PC-3 (cell line): ENCODE data around the gene ALG2. TPM values are rescaled to one million over a fixed set of nuclear protein-coding genes. Genes with fewer than 3 reads are reported as not detected.
"Not testable (repeated sequence)": the region's sequence is repeated elsewhere in the genome, so short reads cannot be mapped to it uniquely, and the experiment has no call there.

Source experiments
- ATAC-seq: fragments of 200-7000 bp; cut with Tn5 transposase; 2 replicates; pipeline ENCODE4 v1.9.1; 2020; ENCODE audit warnings: mild to moderate bottlenecking, moderate library complexity
- BruUV-seq: library from RNA; stranded (reverse); fragments of 400-500 nt; replicated peaks from 2 replicates; lab custom pipeline; 2021; lab: Mats Ljungman, UMichigan
- CTCF ChIA-PET: fragments of 300-600 bp; sonication (Branson Sonifier 250); formaldehyde crosslinking; loops from one replicate; lab custom pipeline; 2022; ENCODE audit warnings: antibody characterized with exemption; lab: Charles Lee
- POLR2A ChIA-PET: fragments of 300-600 bp; sonication (Branson Sonifier 250); formaldehyde crosslinking; loops from one replicate; lab custom pipeline; 2022; ENCODE audit warnings: antibody characterized with exemption; ENCODE audit not compliant: unreplicated experiment; lab: Charles Lee
- DNase-seq: peaks from one replicate; pipeline ENCODE4 v3.0.0-alpha.2; 2015
- H2AFZ ChIP-seq: fragments of 300-600 bp; sonication (generic); 2 replicates; pipeline ENCODE4 v1.6.0; 2016; ENCODE audit warnings: antibody characterized with exemption, low read length
- H3F3A ChIP-seq: fragments of 300-600 bp; sonication (generic); one replicate; pipeline ENCODE4 v1.6.0; 2017; ENCODE audit warnings: antibody characterized with exemption, low read length, control low read depth, mild to moderate bottlenecking; ENCODE audit not compliant: unreplicated experiment
- H3K27ac ChIP-seq: fragments of 300-600 bp; sonication (generic); 2 replicates; pipeline ENCODE4 v1.5.1; 2016; ENCODE audit warnings: mild to moderate bottlenecking, low read length
- H3K27me3 ChIP-seq: fragments of 300-600 bp; sonication (generic); 2 replicates; pipeline ENCODE4 v1.6.1; 2016; ENCODE audit warnings: low read length, mixed read lengths
- H3K36me3 ChIP-seq: fragments of 300-600 bp; sonication (generic); 2 replicates; pipeline ENCODE4 v1.6.1; 2016; ENCODE audit warnings: low read depth, mixed run types, low read length, mixed read lengths
- H3K4me1 ChIP-seq: fragments of 300-600 bp; sonication (generic); 2 replicates; pipeline ENCODE4 v1.5.1; 2016; ENCODE audit warnings: low read length; ENCODE audit not compliant: insufficient read depth
- H3K4me2 ChIP-seq: fragments of 300-600 bp; sonication (generic); 2 replicates; pipeline ENCODE4 v1.6.0; 2016; ENCODE audit warnings: low read length
- H3K4me3 ChIP-seq: fragments of 300-600 bp; sonication (generic); 2 replicates; pipeline ENCODE4 v1.5.1; 2016; ENCODE audit warnings: mild to moderate bottlenecking, low read length, mixed read lengths
- H3K79me2 ChIP-seq: fragments of 300-600 bp; sonication (generic); 2 replicates; pipeline ENCODE4 v1.6.1; 2017; ENCODE audit warnings: low read length, mixed read lengths
- H3K9ac ChIP-seq: fragments of 300-600 bp; sonication (generic); 2 replicates; pipeline ENCODE4 v1.6.0; 2016; ENCODE audit warnings: mild to moderate bottlenecking, low read length
- H3K9me2 ChIP-seq: fragments of 300-600 bp; sonication (generic); replicated peaks from 2 replicates; pipeline ENCODE4 v1.6.1; 2016; ENCODE audit warnings: mixed run types, low read length, mixed read lengths
- H3K9me3 ChIP-seq: fragments of 300-600 bp; sonication (generic); 2 replicates; pipeline ENCODE4 v1.6.1; 2016; ENCODE audit warnings: low read length, mixed read lengths
- H4K20me1 ChIP-seq: fragments of 300-600 bp; sonication (generic); 2 replicates; pipeline ENCODE4 v1.6.1; 2016; ENCODE audit warnings: low read length, mixed read lengths
- CTCF ChIP-seq: fragments of 300-600 bp; sonication (generic); conservative IDR thresholded peaks from 2 replicates; pipeline ENCODE4 v1.5.1; 2017; ENCODE audit warnings: antibody characterized with exemption, low read depth, mild to moderate bottlenecking, low read length
- EZH2 ChIP-seq: fragments of 300-600 bp; sonication (generic); IDR thresholded peaks from one replicate; pipeline ENCODE4 v1.6.1; 2017; ENCODE audit warnings: antibody characterized with exemption, mild to moderate bottlenecking, low read length; ENCODE audit not compliant: unreplicated experiment
- EZH2phosphoT487 ChIP-seq: fragments of 300-600 bp; sonication (generic); IDR thresholded peaks from 2 replicates; pipeline ENCODE4 v1.6.1; 2018; ENCODE audit warnings: mild to moderate bottlenecking, antibody characterized with exemption, low read length, borderline replicate concordance
- intact Hi-C: fragments of 100-400 bp; cut with micrococcal nuclease; formaldehyde crosslinking; loops from 2 replicates; pipeline ENCODE4 v1.9.0; 2023
- total RNA-seq: library from RNA; depleted of rRNA; stranded (reverse); fragments of >200 nt; gene quantifications from 2 replicates; pipeline ENCODE4 v1.2.3, GENCODE V29; 2014

Gene ALG2
- total RNA-seq, 1 experiment from 2014 or later = 33.2 TPM

- intact Hi-C loops = no loop called here
- Histone ChIP-seq H4K20me1 (no peaks in the 10 kb centered on the region), H3K9ac (no peak overlapping the region), H3K9me2 (no peaks in the 10 kb centered on the region), H3K4me1 (no peaks in the 10 kb centered on the region), H3K9me3 (no peaks in the 10 kb centered on the region), H3F3A (no peaks in the 10 kb centered on the region), H3K79me2 (no peaks in the 10 kb centered on the region), H3K36me3 (no peaks in the 10 kb centered on the region), H3K4me3 (no peak overlapping the region), H3K27me3 (no peaks in the 10 kb centered on the region), H2AFZ (no peak overlapping the region), H3K4me2 (no peak overlapping the region), H3K27ac (no peak overlapping the region)
- no peak for DNase-seq
- ChIA-PET POLR2A (no interaction called here), CTCF (no interaction called here)
- TF ChIP-seq CTCF = no peak
- TF ChIP-seq EZH2 = no peak
- no peak for TF ChIP-seq EZH2phosphoT487
- BruUV-seq = no TSS peak
- no peak for ATAC-seq
Observed at GRCh38 chr9:99197124-99197630, 24.6 kb downstream of the ALG2 start.

- H3K4me1 ChIP-seq, DNase-seq, intact Hi-C loops, H3F3A ChIP-seq, POLR2A ChIA-PET, CTCF ChIA-PET, H4K20me1 ChIP-seq, H3K36me3 ChIP-seq, H2AFZ ChIP-seq, H3K9ac ChIP-seq, H3K4me2 ChIP-seq, H3K27ac ChIP-seq, H3K9me3 ChIP-seq, H3K79me2 ChIP-seq, H3K27me3 ChIP-seq, BruUV-seq, H3K9me2 ChIP-seq, ATAC-seq, H3K4me3 ChIP-seq: not testable (repeated sequence)
Observed at GRCh38 chr9:99196484-99196883, 25.3 kb downstream of the ALG2 start.

- H4K20me1 ChIP-seq = no peaks in the 10 kb centered on the region
- H2AFZ ChIP-seq = no peak overlapping the region
- no peaks in the 10 kb centered on the region for H3F3A ChIP-seq
- no peak overlapping the region for H3K4me2 ChIP-seq
- ChIA-PET POLR2A (no interaction called here), CTCF (no interaction called here)
- DNase-seq = no peak
- intact Hi-C loops = no loop called here
- H3K27ac ChIP-seq = no peak overlapping the region
- H3K79me2 ChIP-seq = no peaks in the 10 kb centered on the region
- no peaks in the 10 kb centered on the region for H3K4me1 ChIP-seq
- no peak overlapping the region for H3K9ac ChIP-seq
- 0 out of 2 replicates have a peak, but pooled peaks cover 1% of the 10 kb centered on the region for H3K27me3 ChIP-seq
- TF ChIP-seq EZH2 (no peak), CTCF (no peak), EZH2phosphoT487 (no peak)
- no peak overlapping the region for H3K4me3 ChIP-seq
- no peaks in the 10 kb centered on the region for H3K9me2 ChIP-seq
- no peak for ATAC-seq
- BruUV-seq = no TSS peak
- no peaks in the 10 kb centered on the region for H3K36me3 ChIP-seq
- H3K9me3 ChIP-seq = no peaks in the 10 kb centered on the region
Observed at GRCh38 chr9:99193466-99193821, 28.3 kb downstream of the ALG2 start.
